H9 (cell line): ENCODE results near the gene IL6R. TPM values are rescaled to one million over a fixed set of nuclear protein-coding genes. Genes with fewer than 3 reads are reported as not detected.

Source experiments
- DNase-seq: peaks from one replicate; pipeline ENCODE4 v3.0.0-alpha.2; 2017
- H2AFZ ChIP-seq: one replicate; pipeline ENCODE4 v1.6.1; 2013; ENCODE audit warnings: mild to moderate bottlenecking, low read length, control low read depth, moderate library complexity
- H2AK5ac ChIP-seq: 2 replicates; pipeline ENCODE4 v1.6.1; 2013; ENCODE audit warnings: low read length, control low read depth, mixed read lengths; ENCODE audit not compliant: insufficient read length
- H2BK120ac ChIP-seq: one replicate; pipeline ENCODE4 v1.6.1; 2013; ENCODE audit warnings: low read depth, mild to moderate bottlenecking, low read length, control low read depth, inconsistent platforms; ENCODE audit not compliant: poor library complexity, severe bottlenecking
- H2BK12ac ChIP-seq: 2 replicates; pipeline ENCODE4 v1.6.1; 2013; ENCODE audit warnings: low read length, control low read depth, mixed read lengths, low read depth; ENCODE audit not compliant: insufficient read length
- H2BK15ac ChIP-seq: 2 replicates; pipeline ENCODE4 v1.6.1; 2013; ENCODE audit warnings: low read depth, low read length, control low read depth
- H2BK20ac ChIP-seq: one replicate; pipeline ENCODE4 v1.6.1; 2013; ENCODE audit warnings: low read depth, mild to moderate bottlenecking, low read length, control low read depth, inconsistent platforms; ENCODE audit not compliant: poor library complexity, severe bottlenecking
- H2BK5ac ChIP-seq: 2 replicates; pipeline ENCODE4 v1.6.1; 2013; ENCODE audit warnings: low read length, control low read depth, mixed read lengths; ENCODE audit not compliant: insufficient read length
- H3K14ac ChIP-seq: 2 replicates; pipeline ENCODE4 v1.6.1; 2013; ENCODE audit warnings: low read length, control low read depth; ENCODE audit not compliant: insufficient read depth
- H3K18ac ChIP-seq: 2 replicates; pipeline ENCODE4 v1.6.1; 2013; ENCODE audit warnings: low read depth, mild to moderate bottlenecking, mixed read lengths, low read length, control low read depth; ENCODE audit not compliant: insufficient read length
- H3K23ac ChIP-seq: 2 replicates; pipeline ENCODE4 v1.6.1; 2013; ENCODE audit warnings: low read length, control low read depth, mixed read lengths, low read depth; ENCODE audit not compliant: insufficient read length
- H3K23me2 ChIP-seq: 2 replicates; pipeline ENCODE4 v1.6.1; 2013; ENCODE audit warnings: low read depth, mild to moderate bottlenecking, mixed read lengths, low read length, control low read depth; ENCODE audit not compliant: insufficient read length, poor library complexity, severe bottlenecking
- H3K27ac ChIP-seq: 2 replicates; pipeline ENCODE4 v1.5.1; 2013; ENCODE audit warnings: low read length, control low read depth, mixed read lengths, low read depth; ENCODE audit not compliant: insufficient read length
- H3K27me3 ChIP-seq: 2 replicates; pipeline ENCODE4 v1.6.1; 2013; ENCODE audit warnings: low read length, control low read depth, inconsistent platforms; ENCODE audit not compliant: insufficient read depth
- H3K4ac ChIP-seq: 2 replicates; pipeline ENCODE4 v1.6.1; 2013; ENCODE audit warnings: low read depth, mild to moderate bottlenecking, control low read depth, inconsistent platforms, low read length, moderate library complexity
- H3K4me1 ChIP-seq: 2 replicates; pipeline ENCODE4 v1.6.1; 2013; ENCODE audit warnings: low read length, control low read depth, inconsistent platforms; ENCODE audit not compliant: insufficient read depth
- H3K4me2 ChIP-seq: 2 replicates; pipeline ENCODE4 v1.6.1; 2013; ENCODE audit warnings: low read length, control low read depth, mixed read lengths; ENCODE audit not compliant: insufficient read length, insufficient read depth
- H3K56ac ChIP-seq: 2 replicates; pipeline ENCODE4 v1.6.1; 2013; ENCODE audit warnings: low read depth, mild to moderate bottlenecking, mixed read lengths, low read length, control low read depth; ENCODE audit not compliant: insufficient read length
- H3K79me1 ChIP-seq: 2 replicates; pipeline ENCODE4 v1.6.1; 2013; ENCODE audit warnings: low read depth, mild to moderate bottlenecking, moderate library complexity, low read length, control low read depth, inconsistent platforms; ENCODE audit not compliant: insufficient read depth, poor library complexity, severe bottlenecking
- H3K79me2 ChIP-seq: 2 replicates; pipeline ENCODE4 v1.6.1; 2013; ENCODE audit warnings: low read length, control low read depth, inconsistent platforms; ENCODE audit not compliant: insufficient read depth
- H3K9ac ChIP-seq: 2 replicates; pipeline ENCODE4 v1.6.1; 2013; ENCODE audit warnings: low read length, control low read depth, mixed read lengths; ENCODE audit not compliant: insufficient read length; ENCODE audit errors: extremely low read depth
- H3K9me3 ChIP-seq: one replicate; pipeline ENCODE4 v1.6.1; 2013; ENCODE audit warnings: low read depth, low read length, inconsistent platforms; ENCODE audit not compliant: control insufficient read depth
- H3T11ph ChIP-seq: one replicate; pipeline ENCODE4 v1.6.1; 2013; ENCODE audit warnings: mild to moderate bottlenecking, low read length, control low read depth, inconsistent platforms
- H4K20me1 ChIP-seq: one replicate; pipeline ENCODE4 v1.6.1; 2013; ENCODE audit not compliant: control insufficient read depth, insufficient read length, insufficient read depth
- H4K5ac ChIP-seq: 2 replicates; pipeline ENCODE4 v1.6.1; 2013; ENCODE audit warnings: low read depth, mild to moderate bottlenecking, mixed read lengths, low read length, control low read depth; ENCODE audit not compliant: insufficient read length
- H4K8ac ChIP-seq: replicated peaks from 2 replicates; pipeline ENCODE4 v1.6.1; 2013; ENCODE audit warnings: low read length, control low read depth, mixed read lengths, low read depth; ENCODE audit not compliant: insufficient read length
- H4K91ac ChIP-seq: 2 replicates; pipeline ENCODE4 v1.6.1; 2013; ENCODE audit warnings: low read depth, mild to moderate bottlenecking, moderate library complexity, mixed read lengths, low read length, control low read depth; ENCODE audit not compliant: insufficient read length
- H3K27ac Mint-ChIP-seq, 3 experiments: 2 replicates in 2 of 3; 3 replicates in 1 of 3; pipeline ENCODE4 v1.8.0; 2020 to 2021; ENCODE audit warnings: mixed read lengths in 3 of 3, mild to moderate bottlenecking in 1 of 3, moderate library complexity in 1 of 3
- H3K27me3 Mint-ChIP-seq: 2 replicates; pipeline ENCODE4 v1.8.0; 2021; ENCODE audit warnings: low read depth, mild to moderate bottlenecking, moderate library complexity, mixed read lengths
- H3K36me3 Mint-ChIP-seq, 3 experiments: 2 replicates in 2 of 3; 3 replicates in 1 of 3; pipeline ENCODE4 v1.8.0; 2020 to 2021; ENCODE audit warnings: low read depth in 3 of 3, mixed read lengths in 3 of 3; ENCODE audit not compliant: insufficient read depth in 1 of 3
- H3K4me1 Mint-ChIP-seq, 2 experiments: 2 replicates each; pipeline ENCODE4 v1.8.0; 2020; ENCODE audit warnings: mixed read lengths in 2 of 2
- H3K4me3 Mint-ChIP-seq, 2 experiments: 2 replicates in 1 of 2; 3 replicates in 1 of 2; pipeline ENCODE4 v1.8.0; 2020 to 2021; ENCODE audit warnings: mild to moderate bottlenecking in 2 of 2, mixed read lengths in 2 of 2, moderate library complexity in 1 of 2
- H3K9me3 Mint-ChIP-seq, 2 experiments: 2 replicates in 1 of 2; 3 replicates in 1 of 2; pipeline ENCODE4 v1.8.0; 2020; ENCODE audit warnings: mild to moderate bottlenecking in 2 of 2, mixed read lengths in 2 of 2, moderate library complexity in 1 of 2
- WGBS: extraction: QIAGEN DNeasy Blood & Tissue Kit; methylation state at CpG from one replicate; pipeline ENCODE4 v1.1.7; 2013; ENCODE audit warnings: missing lambda C conversion rate, low lambda C conversion rate, mixed read lengths; ENCODE audit not compliant: insufficient read length; ENCODE audit errors: extremely low coverage; 5-methylcytosine and 5-hydroxymethylcytosine counted together
- total RNA-seq: library from RNA; stranded (reverse); gene quantifications from 2 replicates; pipeline ENCODE4 v1.2.1, GENCODE V29; 2021
- TF ChIP-seq, protein P1 (sequence below): fragments of 200-600 bp; sonication (generic); conservative IDR thresholded peaks from 3 replicates; pipeline ENCODE4 v1.8.0; 2021; ENCODE audit warnings: antibody characterized with exemption, mild to moderate bottlenecking

IL6R gene
- total RNA-seq, 1 experiment from 2014 or later, result 1.7 TPM

DNA sequence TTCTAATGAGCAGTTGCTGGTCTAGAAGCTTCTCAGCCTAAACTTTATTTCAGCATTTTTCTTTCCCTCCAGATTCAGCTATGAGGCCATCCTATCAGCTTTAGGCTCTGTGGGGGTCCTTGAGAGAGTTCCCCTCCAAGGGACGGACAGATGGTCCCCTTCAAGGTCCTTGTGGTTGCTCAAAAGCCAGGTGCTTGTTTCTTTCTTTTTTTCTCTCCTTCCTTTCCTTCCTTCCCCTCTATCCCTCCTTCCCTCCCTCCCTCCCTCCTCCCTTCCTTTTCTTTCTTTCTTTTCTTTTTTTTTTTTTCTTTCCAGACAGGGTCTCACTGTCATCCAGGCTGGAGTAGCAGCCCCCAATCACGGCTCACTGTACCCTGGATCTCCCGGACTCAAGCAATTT is 1.2 kb upstream of the IL6R start:
- Histone ChIP-seq H3K14ac (no peak overlapping the region), H3K4me1 (no peaks in the 10 kb centered on the region; the same call in 1 of the 2 replicates), H2AFZ (no peak overlapping the region), H2BK12ac (no peak overlapping the region), H2BK5ac (no peak overlapping the region), H2BK20ac (no peak overlapping the region), H4K5ac (no peak overlapping the region), H3K27me3 (peaks cover 6% of the 10 kb centered on the region; the same call in 1 of the 2 replicates), H3K9me3 (no peaks in the 10 kb centered on the region), H2BK120ac (no peak overlapping the region), H2BK15ac (no peak overlapping the region), H3K23me2 (peaks cover 11% of the 10 kb centered on the region), H3K23ac (no peak overlapping the region), H3K4me2 (no peak overlapping the region), H3K79me1 (no peaks in the 10 kb centered on the region), H4K91ac (no peak overlapping the region), H3T11ph (no peak overlapping the region), H3K4ac (no peak overlapping the region), H4K20me1 (no peaks in the 10 kb centered on the region), H4K8ac (no peak overlapping the region), H3K18ac (no peak overlapping the region), H3K27ac (no peak overlapping the region), H2AK5ac (no peak overlapping the region), H3K79me2 (no peaks in the 10 kb centered on the region), H3K9ac (no peak overlapping the region), H3K56ac (no peak overlapping the region)
- Mint-ChIP-seq H3K9me3 (no peaks in the 10 kb centered on the region), H3K4me3 (no peak overlapping the region; a peak in 1 of 5 replicates), H3K27ac (no peak overlapping the region), H3K27me3 (peaks cover 48% of the 10 kb centered on the region), H3K4me1 (peaks cover 28 to 35% of the 10 kb centered on the region in 2 experiments), H3K36me3 (no peaks in the 10 kb centered on the region; a peak in 1 of 7 replicates)
- no CpG with 5 or more reads among the region's 3 CpGs for WGBS
- no peak for DNase-seq
- TF ChIP-seq, protein P1, sequence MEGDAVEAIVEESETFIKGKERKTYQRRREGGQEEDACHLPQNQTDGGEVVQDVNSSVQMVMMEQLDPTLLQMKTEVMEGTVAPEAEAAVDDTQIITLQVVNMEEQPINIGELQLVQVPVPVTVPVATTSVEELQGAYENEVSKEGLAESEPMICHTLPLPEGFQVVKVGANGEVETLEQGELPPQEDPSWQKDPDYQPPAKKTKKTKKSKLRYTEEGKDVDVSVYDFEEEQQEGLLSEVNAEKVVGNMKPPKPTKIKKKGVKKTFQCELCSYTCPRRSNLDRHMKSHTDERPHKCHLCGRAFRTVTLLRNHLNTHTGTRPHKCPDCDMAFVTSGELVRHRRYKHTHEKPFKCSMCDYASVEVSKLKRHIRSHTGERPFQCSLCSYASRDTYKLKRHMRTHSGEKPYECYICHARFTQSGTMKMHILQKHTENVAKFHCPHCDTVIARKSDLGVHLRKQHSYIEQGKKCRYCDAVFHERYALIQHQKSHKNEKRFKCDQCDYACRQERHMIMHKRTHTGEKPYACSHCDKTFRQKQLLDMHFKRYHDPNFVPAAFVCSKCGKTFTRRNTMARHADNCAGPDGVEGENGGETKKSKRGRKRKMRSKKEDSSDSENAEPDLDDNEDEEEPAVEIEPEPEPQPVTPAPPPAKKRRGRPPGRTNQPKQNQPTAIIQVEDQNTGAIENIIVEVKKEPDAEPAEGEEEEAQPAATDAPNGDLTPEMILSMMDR, result no peak
